GM12873 (cell line): ENCODE measurements around the gene FCHSD2.

Experiments
- TF ChIP-seq, protein P1 (sequence below): IDR thresholded peaks from 2 replicates; pipeline ENCODE4 v1.5.1; 2012; ENCODE audit warnings: low read depth, mild to moderate bottlenecking, moderate library complexity, low read length, control low read depth; ENCODE audit not compliant: insufficient read depth; ENCODE audit errors: missing control alignments

FCHSD2 gene

DNA sequence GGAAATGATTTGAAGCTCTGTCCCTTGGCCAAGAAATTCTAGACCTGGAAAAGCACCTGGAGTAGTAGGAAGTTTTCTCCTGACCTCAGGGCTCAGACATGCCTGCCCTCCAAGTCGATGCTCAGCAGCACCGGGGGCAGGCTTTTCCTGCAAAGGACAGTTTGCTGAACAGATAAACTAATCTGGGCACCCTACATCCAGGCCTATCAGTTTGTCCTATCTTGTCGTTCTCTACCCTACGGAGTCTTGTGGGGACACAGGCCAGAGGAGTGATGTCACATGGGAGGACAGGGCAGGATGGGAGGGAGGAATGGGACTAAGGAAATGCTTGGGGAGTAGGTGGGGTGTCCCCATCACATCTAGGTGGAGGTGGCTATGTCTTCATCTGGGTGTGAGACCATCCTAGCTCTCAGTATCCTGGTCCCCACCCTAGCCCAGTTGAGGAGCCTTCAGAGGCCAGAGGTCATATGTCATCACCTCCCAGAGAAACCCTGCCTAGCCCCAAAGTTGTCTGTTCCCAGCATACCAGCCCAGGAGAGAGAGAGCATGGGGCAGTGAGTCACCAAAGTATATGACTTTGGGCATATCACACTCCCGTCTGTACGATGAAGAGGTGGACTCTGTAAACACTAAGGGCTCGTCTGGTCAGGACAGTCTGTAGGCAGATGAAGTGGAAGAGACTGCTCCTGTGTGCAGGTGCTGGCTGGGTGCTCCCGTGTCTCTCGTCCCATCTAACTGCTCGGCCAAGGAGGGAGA is 18.1 kb upstream of the FCHSD2 start:
- TF ChIP-seq, protein P1, sequence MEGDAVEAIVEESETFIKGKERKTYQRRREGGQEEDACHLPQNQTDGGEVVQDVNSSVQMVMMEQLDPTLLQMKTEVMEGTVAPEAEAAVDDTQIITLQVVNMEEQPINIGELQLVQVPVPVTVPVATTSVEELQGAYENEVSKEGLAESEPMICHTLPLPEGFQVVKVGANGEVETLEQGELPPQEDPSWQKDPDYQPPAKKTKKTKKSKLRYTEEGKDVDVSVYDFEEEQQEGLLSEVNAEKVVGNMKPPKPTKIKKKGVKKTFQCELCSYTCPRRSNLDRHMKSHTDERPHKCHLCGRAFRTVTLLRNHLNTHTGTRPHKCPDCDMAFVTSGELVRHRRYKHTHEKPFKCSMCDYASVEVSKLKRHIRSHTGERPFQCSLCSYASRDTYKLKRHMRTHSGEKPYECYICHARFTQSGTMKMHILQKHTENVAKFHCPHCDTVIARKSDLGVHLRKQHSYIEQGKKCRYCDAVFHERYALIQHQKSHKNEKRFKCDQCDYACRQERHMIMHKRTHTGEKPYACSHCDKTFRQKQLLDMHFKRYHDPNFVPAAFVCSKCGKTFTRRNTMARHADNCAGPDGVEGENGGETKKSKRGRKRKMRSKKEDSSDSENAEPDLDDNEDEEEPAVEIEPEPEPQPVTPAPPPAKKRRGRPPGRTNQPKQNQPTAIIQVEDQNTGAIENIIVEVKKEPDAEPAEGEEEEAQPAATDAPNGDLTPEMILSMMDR: no peak

DNA sequence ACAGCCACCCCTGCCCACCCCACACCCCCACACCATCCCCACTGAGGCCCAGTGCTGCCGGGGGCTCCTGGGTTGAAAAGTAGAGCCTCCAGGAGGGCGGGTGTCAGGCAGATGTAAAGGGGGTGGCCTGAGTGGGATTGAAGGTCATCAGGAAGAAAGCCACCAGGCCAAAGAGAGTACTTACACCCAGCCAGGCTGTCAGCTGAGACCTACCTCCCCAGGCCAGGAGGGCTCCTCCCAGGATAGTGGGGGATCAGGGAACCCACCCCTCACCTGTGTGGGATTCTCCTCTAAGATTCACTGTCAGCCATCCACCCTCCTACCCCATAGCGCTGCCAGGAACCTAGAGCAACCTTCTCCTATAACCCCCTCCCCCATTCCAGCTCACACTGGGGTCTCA is 17.2 kb upstream of the FCHSD2 start:
- TF ChIP-seq, protein P1: no peak

DNA sequence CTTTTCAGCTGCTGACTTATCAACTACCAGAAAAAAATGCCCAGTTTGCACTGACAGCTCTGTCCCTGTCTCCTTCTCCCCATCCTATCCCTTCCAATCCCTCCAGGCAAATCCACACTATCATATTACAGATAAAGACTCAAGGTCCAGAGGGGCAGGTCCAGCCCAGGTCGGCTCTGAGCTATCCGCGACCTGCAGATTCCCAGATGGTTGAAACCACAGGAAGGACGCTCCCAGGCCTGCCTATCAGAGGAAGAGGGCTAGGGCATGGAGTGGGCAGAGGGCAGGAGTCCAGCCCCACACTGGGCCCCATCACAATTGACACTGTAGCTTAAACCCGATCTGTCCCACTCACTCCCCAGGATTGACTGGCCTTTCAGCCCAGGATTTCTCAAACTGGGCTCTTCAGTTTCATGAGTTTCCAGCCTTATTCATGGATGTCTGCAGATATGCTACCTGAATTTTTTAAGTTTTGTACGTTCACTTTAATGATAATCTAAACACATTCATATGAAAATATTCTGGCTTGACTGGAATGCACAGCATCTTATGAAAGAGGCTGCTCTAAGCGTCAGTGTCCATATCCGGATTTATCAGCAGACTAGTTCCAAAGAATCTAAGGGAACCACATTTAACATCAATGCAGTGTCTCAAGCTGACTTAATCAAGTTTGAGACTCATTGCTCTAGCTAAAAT is 16.4 kb upstream of the FCHSD2 start:
- TF ChIP-seq, protein P1: no peak

DNA sequence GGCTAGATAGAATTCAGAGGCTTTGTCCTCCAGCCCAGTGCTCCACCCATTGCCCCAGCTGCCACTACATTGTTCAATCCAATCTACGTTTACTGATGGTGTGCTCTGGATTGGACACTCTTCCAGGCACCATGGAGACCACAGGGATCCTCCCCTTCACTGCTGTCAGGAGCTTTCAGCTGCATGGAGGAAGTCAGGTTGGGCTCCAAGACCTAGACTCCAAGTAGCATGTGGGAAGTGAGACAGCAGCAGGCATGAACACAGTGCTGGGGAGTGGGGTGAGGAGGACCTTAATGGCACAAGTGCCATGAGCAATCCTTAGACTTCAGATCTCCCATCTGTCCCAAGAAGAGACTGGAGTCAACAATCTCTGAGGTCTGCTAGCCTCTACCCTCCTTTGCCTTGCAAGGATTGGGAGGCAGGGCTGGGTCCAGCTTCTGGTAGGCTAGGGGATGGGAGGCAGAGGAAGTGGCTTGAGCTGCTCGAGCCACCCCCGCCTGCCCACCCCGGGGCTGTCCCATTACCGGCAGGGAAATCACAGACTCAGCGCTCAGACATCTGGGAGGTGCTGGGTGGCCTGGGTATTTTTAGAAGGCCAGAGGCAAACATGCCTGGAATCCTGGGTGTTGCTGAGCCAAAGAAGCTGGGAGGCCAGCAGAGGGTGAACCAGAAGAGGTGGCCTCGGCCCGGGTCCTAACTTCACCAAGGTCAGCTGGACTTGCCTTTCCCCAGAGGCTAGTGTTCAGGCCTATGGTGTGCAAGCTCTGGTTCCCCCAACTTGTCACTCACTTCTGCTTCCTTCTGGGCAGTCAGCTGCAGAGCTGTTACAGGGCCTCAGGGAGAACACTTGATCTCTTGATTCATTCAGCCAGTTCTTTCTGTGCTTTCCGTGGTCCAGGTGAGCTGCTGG is 15.2 kb upstream of the FCHSD2 start:
- TF ChIP-seq, protein P1: no peak

DNA sequence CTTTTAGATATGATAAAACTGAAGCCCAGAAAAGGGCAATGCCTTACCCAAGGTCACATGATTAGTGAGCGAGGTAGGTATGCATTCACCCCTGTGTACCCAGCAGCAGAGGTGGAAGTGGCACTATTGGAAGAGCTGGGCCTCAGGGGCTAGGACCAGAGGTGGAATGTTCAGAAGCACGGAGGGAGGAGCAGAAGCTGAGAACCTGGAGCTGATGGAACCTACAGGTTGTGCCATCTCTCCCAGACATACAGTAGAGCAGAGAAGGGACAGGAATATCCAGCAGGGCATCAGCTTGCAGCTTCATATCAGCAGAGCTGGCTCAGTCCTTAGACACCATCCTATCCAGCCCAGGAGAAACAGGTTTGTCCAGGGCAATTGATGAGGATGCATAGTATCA is 14.6 kb upstream of the FCHSD2 start:
- TF ChIP-seq, protein P1: no peak

DNA sequence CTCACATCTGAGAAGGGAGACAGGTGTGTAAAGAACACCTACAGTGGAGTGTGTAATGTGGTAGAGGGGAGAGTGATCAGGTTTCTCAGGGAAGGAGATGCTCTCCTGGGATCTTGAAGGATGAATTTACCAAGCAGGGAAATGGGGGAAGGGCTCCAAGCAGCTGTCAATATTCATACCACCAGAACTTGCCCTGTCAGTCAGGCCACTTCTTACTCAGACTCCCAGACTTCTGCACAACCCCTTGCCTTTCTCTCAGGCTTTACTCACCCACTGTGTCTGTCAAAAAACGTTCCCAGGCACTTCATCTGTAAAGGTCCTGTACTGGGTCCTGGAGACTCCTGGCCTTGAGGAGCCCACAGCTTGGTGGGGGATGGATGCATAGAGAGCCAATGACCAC is 14.0 kb upstream of the FCHSD2 start:
- TF ChIP-seq, protein P1: no peak

DNA sequence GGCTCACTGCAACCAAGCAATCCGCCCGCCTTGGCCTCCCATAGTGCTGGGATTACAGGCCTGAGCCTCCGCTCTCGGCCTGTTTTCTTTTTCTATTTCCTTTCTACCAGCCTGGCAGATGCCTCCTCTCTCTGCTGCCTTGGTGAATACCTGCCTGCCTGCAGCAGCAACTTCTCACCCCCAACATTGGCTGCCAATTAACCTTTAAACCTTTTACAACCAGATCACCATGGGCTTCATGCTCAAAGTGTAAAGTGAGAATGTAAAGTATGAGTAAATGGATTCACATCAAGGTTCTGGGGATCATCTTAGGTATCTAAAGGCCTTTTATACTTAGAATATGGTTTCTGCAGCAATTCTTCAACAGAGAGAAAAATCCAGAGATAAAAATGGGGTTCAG is 13.0 kb upstream of the FCHSD2 start:
- TF ChIP-seq, protein P1: no peak
